ENCODE data around the gene MOV10L1.

GRCh38 chr22:50086526-50086925, 3.3 kb upstream of the MOV10L1 start:
- TF ChIP-seq CTCF (IDR thresholded peaks at IDR 0.05) (no peak), POLR2A (IDR thresholded peaks at IDR 0.05) (no peak)

Measured in heart left ventricle (tissue), 13 donors.